ENCODE data around the gene COL13A1. TPM values are rescaled to one million over a fixed set of nuclear protein-coding genes. Genes with fewer than 3 reads are reported as not detected.

COL13A1 gene
- total RNA-seq, 1 donor from 2014 or later, result 0.86 TPM

DNA sequence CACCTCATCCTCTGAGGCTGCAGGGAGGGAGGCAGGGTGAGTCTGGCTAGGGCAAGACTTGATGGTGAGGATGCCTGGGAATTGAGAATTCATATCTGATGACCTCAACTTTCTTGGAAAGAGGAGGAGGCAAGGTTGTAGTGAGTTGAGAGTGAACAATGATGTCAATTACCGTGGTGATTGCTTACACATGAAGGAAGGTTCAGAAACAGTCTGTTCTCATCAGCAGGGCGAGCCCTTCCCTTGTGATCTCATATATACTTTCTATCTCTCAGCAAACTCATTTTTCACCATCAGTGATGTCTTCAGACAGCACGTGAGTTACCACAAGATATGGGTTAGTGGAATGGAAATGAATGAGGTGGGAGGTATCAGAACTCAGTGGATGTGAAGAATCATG lies 20.1 kb upstream of the COL13A1 start:
- Histone ChIP-seq H3K27ac (ENCODE audit: low read depth, low read length) (no peak overlapping the region), H3K36me3 (ENCODE audit: insufficient read depth, low read length) (no peaks in the 10 kb centered on the region), H3K27me3 (ENCODE audit: insufficient read depth, low read length) (peaks cover 37% of the 10 kb centered on the region), H3K4me1 (ENCODE audit: insufficient read depth, low read length) (no peaks in the 10 kb centered on the region), H3K79me2 (ENCODE audit: insufficient read depth, low read length) (no peaks in the 10 kb centered on the region), H3K9ac (ENCODE audit: low read length) (no peak overlapping the region), H4K20me1 (ENCODE audit: insufficient read depth, low read length) (no peaks in the 10 kb centered on the region), H2AFZ (ENCODE audit: low read depth, low read length) (no peak overlapping the region), H3K4me3 (ENCODE audit: insufficient read depth, low read depth, low read length) (no peak overlapping the region), H3K4me2 (ENCODE audit: low read length) (no peak overlapping the region), H3K9me3 (ENCODE audit: insufficient read depth, low read depth, low read length) (no peaks in the 10 kb centered on the region)
- Mint-ChIP-seq H3K4me3 (ENCODE audit: unreplicated experiment) (no peak overlapping the region), H3K9me3 (ENCODE audit: unreplicated experiment) (peaks cover 1% of the 10 kb centered on the region), H3K27ac (ENCODE audit: unreplicated experiment) (no peak overlapping the region), H3K27me3 (ENCODE audit: low read depth, unreplicated experiment) (peaks cover 35% of the 10 kb centered on the region), H3K4me1 (ENCODE audit: low read depth, unreplicated experiment) (no peaks in the 10 kb centered on the region), H3K36me3 (ENCODE audit: low read depth, unreplicated experiment) (no peaks in the 10 kb centered on the region)
- no peak for DNase-seq (ENCODE audit: low read depth)
- FAIRE-seq, result no peak
- TF ChIP-seq EZH2 (IDR thresholded peaks at IDR 0.05; ENCODE audit: insufficient read depth, low read length), result no peak
- TF ChIP-seq, protein P1, sequence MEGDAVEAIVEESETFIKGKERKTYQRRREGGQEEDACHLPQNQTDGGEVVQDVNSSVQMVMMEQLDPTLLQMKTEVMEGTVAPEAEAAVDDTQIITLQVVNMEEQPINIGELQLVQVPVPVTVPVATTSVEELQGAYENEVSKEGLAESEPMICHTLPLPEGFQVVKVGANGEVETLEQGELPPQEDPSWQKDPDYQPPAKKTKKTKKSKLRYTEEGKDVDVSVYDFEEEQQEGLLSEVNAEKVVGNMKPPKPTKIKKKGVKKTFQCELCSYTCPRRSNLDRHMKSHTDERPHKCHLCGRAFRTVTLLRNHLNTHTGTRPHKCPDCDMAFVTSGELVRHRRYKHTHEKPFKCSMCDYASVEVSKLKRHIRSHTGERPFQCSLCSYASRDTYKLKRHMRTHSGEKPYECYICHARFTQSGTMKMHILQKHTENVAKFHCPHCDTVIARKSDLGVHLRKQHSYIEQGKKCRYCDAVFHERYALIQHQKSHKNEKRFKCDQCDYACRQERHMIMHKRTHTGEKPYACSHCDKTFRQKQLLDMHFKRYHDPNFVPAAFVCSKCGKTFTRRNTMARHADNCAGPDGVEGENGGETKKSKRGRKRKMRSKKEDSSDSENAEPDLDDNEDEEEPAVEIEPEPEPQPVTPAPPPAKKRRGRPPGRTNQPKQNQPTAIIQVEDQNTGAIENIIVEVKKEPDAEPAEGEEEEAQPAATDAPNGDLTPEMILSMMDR (IDR thresholded peaks at IDR 0.05; ENCODE audit: insufficient read depth, low read depth, low read length), result no peak

GRCh38 chr10:69783515-69783914 lies 18.2 kb upstream of the COL13A1 start:
- Histone ChIP-seq H3K27me3 (ENCODE audit: insufficient read depth, low read length) (peaks cover 37% of the 10 kb centered on the region), H3K9me3 (ENCODE audit: insufficient read depth, low read depth, low read length) (no peaks in the 10 kb centered on the region), H4K20me1 (ENCODE audit: insufficient read depth, low read length) (no peaks in the 10 kb centered on the region), H3K36me3 (ENCODE audit: insufficient read depth, low read length) (no peaks in the 10 kb centered on the region), H3K4me2 (ENCODE audit: low read length) (no peak overlapping the region), H3K9ac (ENCODE audit: low read length) (no peak overlapping the region), H3K27ac (ENCODE audit: low read depth, low read length) (no peak overlapping the region), H3K79me2 (ENCODE audit: insufficient read depth, low read length) (no peaks in the 10 kb centered on the region), H3K4me3 (ENCODE audit: insufficient read depth, low read depth, low read length) (no peak overlapping the region), H3K4me1 (ENCODE audit: insufficient read depth, low read length) (no peaks in the 10 kb centered on the region), H2AFZ (ENCODE audit: low read depth, low read length) (no peak overlapping the region)
- Mint-ChIP-seq H3K4me3 (ENCODE audit: unreplicated experiment) (no peak overlapping the region), H3K27ac (ENCODE audit: unreplicated experiment) (no peak overlapping the region), H3K4me1 (ENCODE audit: low read depth, unreplicated experiment) (no peaks in the 10 kb centered on the region), H3K27me3 (ENCODE audit: low read depth, unreplicated experiment) (peaks cover 49% of the 10 kb centered on the region), H3K9me3 (ENCODE audit: unreplicated experiment) (no peaks in the 10 kb centered on the region), H3K36me3 (ENCODE audit: low read depth, unreplicated experiment) (no peaks in the 10 kb centered on the region)
- DNase-seq (ENCODE audit: low read depth) (no peak), FAIRE-seq (no peak)
- TF ChIP-seq, protein P1 (IDR thresholded peaks at IDR 0.05; ENCODE audit: insufficient read depth, low read depth, low read length), result no peak
- no peak for TF ChIP-seq EZH2 (IDR thresholded peaks at IDR 0.05; ENCODE audit: insufficient read depth, low read length)

GRCh38 chr10:69786791-69787190 lies 14.9 kb upstream of the COL13A1 start:
- Histone ChIP-seq H4K20me1 (ENCODE audit: insufficient read depth, low read length) (no peaks in the 10 kb centered on the region), H3K27me3 (ENCODE audit: insufficient read depth, low read length) (peaks cover 26% of the 10 kb centered on the region), H3K4me2 (ENCODE audit: low read length) (no peak overlapping the region), H3K9ac (ENCODE audit: low read length) (no peak overlapping the region), H3K9me3 (ENCODE audit: insufficient read depth, low read depth, low read length) (no peaks in the 10 kb centered on the region), H2AFZ (ENCODE audit: low read depth, low read length) (no peak overlapping the region), H3K36me3 (ENCODE audit: insufficient read depth, low read length) (no peaks in the 10 kb centered on the region), H3K27ac (ENCODE audit: low read depth, low read length) (no peak overlapping the region), H3K4me3 (ENCODE audit: insufficient read depth, low read depth, low read length) (no peak overlapping the region), H3K4me1 (ENCODE audit: insufficient read depth, low read length) (no peaks in the 10 kb centered on the region), H3K79me2 (ENCODE audit: insufficient read depth, low read length) (no peaks in the 10 kb centered on the region)
- TF ChIP-seq, protein P1 (IDR thresholded peaks at IDR 0.05; ENCODE audit: insufficient read depth, low read depth, low read length), result peak; percentile 36
- no peak for TF ChIP-seq EZH2 (IDR thresholded peaks at IDR 0.05; ENCODE audit: insufficient read depth, low read length)
- Mint-ChIP-seq H3K27ac (ENCODE audit: unreplicated experiment) (no peak overlapping the region), H3K27me3 (ENCODE audit: low read depth, unreplicated experiment) (peaks cover 45% of the 10 kb centered on the region), H3K36me3 (ENCODE audit: low read depth, unreplicated experiment) (no peaks in the 10 kb centered on the region), H3K4me3 (ENCODE audit: unreplicated experiment) (no peak overlapping the region), H3K9me3 (ENCODE audit: unreplicated experiment) (peaks cover 3% of the 10 kb centered on the region), H3K4me1 (ENCODE audit: low read depth, unreplicated experiment) (no peaks in the 10 kb centered on the region)
- DNase-seq (ENCODE audit: low read depth) (no peak), FAIRE-seq (peak; percentile 23)

Data from astrocyte (in vitro differentiated cells and primary cell).